AML-193 (cell line): ENCODE measurements around the gene ZW10.

Experiments used
- DNase-seq, 2 experiments: peaks; one replicate each; lab custom pipeline; 2025; lab: John Stamatoyannopoulos, UW

The ZW10 gene

DNA sequence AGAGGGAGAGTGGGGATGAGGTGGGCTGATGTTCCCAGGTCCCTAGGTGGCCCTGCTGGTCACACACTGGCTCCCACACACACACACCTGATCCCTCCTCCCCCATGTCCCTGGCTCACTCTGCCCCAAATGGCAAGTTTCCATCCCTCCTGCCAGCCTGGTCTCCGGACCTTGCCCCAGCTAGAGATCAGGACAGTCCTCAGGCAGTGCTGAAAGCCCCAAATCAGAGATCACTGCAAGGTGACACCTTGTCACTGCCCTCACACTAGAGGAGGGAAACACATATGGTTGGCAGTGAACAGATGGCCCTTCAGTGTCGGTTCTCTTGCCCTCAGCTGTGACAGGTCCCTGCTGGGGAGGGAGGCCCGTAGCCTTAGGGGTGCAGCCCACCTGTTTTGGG is 75.0 kb downstream of the ZW10 start:
- DNase-seq, result no peak

DNA sequence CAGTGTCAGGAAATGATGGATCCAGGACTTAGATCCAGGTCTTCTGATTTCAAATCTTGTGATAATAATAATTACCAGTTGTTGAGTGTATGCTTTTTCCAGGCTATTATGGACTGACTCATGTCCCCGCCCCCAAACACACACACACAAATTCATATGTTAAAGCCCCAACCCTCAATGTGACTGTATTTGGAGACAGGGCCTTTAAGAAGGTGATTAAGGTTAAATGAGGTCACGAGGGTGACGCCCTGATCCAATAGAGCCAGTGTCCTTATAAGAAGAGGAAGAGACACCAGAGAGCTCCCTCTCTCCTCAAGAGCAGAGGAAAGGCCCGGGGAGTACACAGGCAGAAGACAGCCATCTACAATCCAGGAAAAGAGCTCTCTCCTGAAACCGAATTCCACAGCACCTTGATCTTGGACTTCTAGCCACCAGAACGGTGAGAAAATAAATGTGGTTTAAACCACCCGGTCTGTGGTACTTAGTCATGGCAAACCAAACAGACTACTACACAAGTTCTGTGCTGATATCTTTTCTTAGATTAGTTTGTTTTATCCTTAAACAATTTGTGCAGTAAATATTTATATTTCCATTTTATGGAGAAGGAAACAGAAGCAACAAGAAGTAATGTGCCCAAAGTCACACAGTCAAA is 75.6 kb downstream of the ZW10 start:
- DNase-seq, result no peak

DNA sequence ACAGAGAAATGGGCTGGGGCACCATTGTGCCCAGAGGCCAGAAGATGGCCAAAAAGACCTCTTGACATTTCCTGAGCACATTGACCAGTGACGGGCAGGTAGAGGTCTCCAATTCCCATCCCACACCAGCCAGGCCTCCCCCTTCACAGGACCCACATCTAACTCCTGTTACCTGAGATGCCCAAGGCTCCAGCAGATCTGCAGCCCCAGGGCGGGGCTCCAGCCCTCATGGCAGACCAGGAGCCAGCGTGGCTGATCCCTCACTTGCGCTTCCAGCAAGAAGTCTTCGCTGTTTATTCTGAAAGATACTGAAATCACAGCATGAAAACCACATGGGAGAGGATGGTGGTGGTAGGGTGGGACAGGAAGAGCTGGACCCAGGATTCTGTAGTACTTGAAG is 76.4 kb downstream of the ZW10 start:
- no peak for DNase-seq

DNA sequence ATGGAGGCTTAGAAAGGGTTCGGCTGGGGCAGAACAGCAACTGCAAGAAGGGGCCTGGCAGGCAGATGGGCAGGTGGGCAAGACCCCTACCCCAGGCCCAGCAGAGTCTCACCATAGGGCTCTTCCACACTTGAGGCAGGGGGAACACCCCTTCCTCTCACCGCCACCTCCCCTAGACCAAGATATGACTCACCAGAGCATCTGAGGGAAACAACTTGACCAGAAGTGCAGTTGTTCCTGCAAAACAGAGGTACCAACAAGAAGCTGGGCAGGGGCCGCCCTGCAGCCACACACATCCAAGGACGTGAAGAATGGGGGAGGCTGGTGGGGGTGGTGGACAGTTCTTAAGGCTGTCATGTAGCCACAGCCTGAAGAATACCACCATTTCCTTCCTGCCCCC is 78.3 kb downstream of the ZW10 start:
- no peak for DNase-seq

DNA sequence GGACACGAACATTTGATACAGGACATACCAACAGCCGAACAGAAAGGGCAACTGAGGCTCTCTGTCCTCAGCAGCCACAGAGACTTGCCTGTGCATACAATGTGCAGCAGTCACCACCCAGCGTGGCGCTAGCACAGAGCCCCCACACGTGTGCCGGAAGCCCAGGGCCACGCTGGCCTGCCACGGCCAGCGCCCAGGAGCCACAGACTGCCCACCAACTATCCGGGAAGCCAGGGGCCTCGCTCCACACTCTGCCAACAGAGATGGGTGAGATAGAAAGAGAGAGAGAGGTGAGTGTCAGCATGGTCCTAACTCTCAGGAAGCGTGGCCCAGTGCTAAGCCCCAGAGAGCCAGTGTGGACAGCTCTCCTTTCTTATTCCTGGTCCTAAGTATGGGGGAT is 79.1 kb downstream of the ZW10 start:
- no peak for DNase-seq

DNA sequence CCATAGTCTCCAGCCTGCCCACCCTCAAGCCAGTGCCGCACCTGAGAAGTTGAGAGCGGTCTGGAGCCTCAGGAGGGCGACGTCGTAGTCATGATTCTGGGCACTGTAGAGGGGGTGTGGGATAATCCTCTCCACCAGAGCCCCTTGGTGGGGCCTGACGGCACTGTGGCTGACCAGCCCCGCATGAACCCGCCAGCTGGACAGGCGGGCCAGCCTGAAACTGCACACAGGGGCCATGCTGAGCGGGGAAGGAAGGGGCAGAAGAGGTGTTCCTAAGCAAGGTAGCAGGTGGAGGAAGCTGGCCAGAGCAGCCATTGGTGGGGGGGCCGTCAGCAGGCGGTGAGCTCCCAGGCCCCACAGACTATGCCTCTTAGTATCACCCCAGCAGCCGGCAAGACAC is 80.5 kb downstream of the ZW10 start:
- no peak for DNase-seq

DNA sequence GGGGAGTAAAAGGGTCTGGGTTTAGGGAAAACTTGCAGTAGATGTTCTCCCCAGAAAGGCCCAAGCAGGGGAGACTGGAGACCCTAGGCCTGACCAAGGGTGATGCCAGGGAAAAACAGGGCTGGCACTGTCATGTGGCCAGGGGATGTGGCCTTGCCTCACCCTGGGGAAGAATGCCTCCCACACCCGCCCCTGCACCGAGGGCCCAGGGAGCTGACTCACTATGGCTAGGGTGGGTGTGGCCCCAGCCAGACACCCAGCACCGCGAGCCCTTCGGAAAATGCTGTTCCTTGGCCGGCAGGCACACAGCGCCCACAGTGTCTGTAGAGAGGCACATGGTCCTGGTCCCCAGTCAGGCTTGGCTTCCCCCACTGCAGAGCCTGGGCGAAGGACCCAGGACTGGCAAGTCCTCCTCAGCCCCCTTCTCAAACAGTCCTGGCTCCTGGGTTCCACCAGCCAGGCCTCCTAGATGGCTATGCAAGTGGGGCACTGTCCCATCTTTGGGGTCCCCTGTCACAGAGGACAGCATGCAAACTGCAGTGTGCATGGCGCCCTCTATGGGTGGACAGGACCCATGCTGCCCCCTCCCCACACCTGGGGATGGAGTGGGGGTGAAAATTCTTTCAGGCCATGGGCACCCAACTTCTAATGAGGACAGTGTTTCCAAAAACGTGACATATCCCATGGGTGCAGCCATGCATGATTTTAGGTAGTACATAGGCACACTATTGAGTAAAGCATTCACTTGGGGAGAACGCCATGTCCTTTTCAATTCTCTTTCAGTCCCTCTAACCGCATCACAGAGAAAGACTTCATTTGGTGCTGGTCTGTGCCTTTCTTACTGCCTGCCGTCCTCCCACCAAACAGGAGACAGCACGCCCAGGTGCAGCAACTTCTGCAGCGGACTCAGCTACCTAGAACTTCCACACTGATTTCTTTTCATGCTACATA is 82.6 kb downstream of the ZW10 start:
- no peak for DNase-seq

DNA sequence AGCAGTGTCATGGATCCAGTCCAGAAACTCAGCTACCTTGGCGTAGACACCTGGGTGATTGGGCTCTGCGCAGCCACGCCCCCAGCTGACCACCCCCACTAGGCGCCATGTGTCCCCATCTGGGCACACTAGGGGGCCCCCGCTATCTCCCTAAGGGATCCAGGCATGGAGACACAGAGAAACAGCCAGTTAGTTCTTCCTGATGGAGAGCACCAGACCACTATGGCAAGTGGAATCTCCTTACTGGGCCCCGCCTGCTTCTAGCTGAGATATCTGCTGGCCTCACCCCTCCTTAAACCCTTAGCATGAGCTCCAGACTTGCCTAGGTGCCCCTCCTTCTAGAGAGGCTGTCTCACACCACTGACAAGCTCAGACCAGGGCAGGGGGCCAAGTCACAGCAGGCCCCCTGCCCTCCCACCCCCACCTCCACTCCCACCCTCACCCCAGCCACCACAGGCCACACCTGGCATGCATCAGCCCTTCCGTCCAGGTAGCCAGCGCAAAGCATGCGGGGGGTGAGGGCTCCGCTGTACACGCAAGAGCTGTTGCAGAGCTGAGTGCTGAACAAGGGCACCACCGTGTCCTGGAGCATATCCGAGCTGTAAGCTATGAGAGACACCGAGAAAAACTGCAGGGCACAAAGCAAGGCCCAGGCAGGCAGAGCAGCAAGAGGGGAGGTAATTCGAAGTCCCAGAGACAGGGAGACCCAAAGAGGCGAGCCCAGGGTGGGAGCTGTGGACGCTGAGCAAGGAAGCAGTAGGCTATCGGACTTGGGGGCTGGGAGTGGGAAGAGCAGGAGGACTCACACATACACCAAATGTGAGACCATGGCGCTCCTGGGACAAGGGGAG is 83.5 kb downstream of the ZW10 start:
- DNase-seq, result no peak

DNA sequence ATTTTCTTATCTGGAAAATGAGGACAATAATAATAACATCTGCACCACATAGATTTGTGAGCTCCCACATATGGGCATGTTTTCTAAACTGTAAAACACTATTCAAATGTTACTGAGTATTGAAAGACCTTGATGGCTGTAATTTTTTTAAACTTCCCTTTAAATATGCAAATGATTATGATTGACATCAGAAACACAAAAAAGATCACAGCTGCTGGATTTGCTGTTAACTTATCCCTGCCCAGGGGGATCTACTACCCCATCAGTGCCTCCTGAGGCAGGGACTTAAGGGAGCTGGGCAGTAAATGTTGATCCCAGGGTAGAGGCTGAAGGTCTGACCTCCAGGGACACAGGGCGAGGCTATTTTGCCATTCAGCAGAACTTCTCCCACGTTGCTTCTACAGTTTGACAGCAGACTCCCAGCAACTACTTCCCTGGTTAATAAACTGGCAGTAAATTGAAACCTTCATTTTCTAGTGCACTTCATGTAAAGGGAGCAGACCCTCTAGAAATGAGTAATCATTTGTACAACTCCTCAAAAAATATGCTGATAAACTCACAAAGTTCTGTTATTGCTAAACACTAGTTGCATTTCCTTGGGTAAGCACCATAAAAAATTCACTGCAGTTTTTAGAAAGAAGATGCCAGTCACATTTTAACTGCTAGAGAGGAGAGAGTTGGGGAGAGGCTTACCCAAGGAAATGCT is 87.7 kb downstream of the ZW10 start:
- DNase-seq, result no peak

DNA sequence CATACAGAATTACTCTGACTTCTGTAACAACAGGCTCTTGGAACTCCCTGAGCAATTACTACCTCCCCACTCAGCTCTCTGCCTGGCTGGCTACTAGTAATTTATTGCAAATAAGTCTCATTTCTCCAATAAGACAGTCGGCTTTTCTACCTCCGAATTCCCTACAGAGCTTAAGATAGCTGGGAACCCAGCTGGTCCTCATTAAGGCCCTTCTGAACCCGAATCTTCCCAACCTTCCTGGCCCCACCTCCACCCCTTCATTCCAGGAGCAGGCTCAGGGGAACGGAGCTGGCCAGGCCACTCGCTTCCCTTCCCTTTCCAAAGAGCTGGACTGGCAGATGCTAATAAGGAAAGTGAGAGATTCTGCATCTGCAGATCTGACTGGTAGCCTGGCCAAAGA is 89.0 kb downstream of the ZW10 start:
- DNase-seq, result no peak

DNA sequence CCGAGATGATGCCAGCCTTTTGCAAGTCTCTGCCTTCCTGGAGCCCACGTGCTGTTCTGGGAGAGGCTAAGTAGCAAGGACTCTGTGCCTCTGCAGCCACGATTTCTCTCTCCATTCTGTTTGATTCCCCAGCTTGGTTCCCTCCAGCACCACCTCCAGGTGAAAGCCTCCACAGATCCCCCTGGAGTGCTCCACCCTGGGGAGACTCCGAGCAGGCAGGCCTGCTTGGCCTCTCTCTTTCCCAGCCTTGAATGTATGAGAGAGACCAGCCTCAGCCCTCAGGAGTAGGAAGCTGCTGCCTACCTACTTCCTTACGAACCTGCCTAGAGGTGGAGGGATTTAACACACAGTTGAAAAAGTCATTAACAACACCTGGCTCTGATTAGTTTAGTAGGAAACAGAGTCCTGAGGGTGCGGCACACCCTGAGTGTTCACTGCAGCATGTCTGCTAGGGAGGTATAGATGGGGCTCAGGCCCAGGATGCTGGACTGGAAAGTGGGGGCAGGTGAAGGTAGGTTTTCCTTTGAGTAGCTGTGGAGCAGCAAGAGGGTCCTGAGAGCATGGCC is 89.9 kb downstream of the ZW10 start:
- no peak for DNase-seq
